Neural progenitor cell (in vitro differentiated cells): ENCODE results near the gene CERS6. TPM values are rescaled to one million over a fixed set of nuclear protein-coding genes. Genes with fewer than 3 reads are reported as not detected.

Experiments used
- DNase-seq: peaks from one replicate; pipeline ENCODE4 v3.0.0-alpha.2; 2016; ENCODE audit warnings: low spot score
- H2AFZ ChIP-seq: fragments of 200-600 bp; sonication (generic); replicated peaks from 2 replicates; pipeline ENCODE4 v1.6.1; 2016; ENCODE audit warnings: antibody characterized with exemption
- H3F3A ChIP-seq: fragments of 200-600 bp; sonication (generic); 2 replicates; pipeline ENCODE4 v1.6.1; 2016; ENCODE audit warnings: antibody characterized with exemption, low read depth
- H3K27ac ChIP-seq: fragments of 200-600 bp; sonication (generic); 2 replicates; pipeline ENCODE4 v1.5.1; 2016; ENCODE audit warnings: mild to moderate bottlenecking
- H3K27me3 ChIP-seq: fragments of 200-600 bp; sonication (generic); 2 replicates; pipeline ENCODE4 v1.6.1; 2016; ENCODE audit warnings: mild to moderate bottlenecking, moderate library complexity
- H3K36me3 ChIP-seq: fragments of 200-600 bp; sonication (generic); 2 replicates; pipeline ENCODE4 v1.5.1; 2016
- H3K4me1 ChIP-seq: fragments of 200-600 bp; sonication (generic); 2 replicates; pipeline ENCODE4 v1.6.1; 2016; ENCODE audit warnings: mixed run types
- H3K4me2 ChIP-seq: fragments of 200-600 bp; sonication (generic); 2 replicates; pipeline ENCODE4 v1.6.1; 2016
- H3K4me3 ChIP-seq: fragments of 200-600 bp; sonication (generic); 2 replicates; pipeline ENCODE4 v1.5.1; 2016
- H3K79me2 ChIP-seq: fragments of 200-600 bp; sonication (generic); 2 replicates; pipeline ENCODE4 v1.6.1; 2016; ENCODE audit warnings: low read depth
- H3K9ac ChIP-seq: fragments of 200-600 bp; sonication (generic); 2 replicates; pipeline ENCODE4 v1.6.1; 2016
- H3K9me3 ChIP-seq: fragments of 200-600 bp; sonication (generic); 2 replicates; pipeline ENCODE4 v1.5.1; 2016; ENCODE audit warnings: low read depth
- H4K20me1 ChIP-seq: fragments of 200-600 bp; sonication (generic); 2 replicates; pipeline ENCODE4 v1.6.1; 2016; ENCODE audit warnings: low read depth
- H3K27ac Mint-ChIP-seq: 3 replicates; pipeline ENCODE4 v1.8.0; 2021; ENCODE audit warnings: mixed read lengths
- H3K27me3 Mint-ChIP-seq: 2 replicates; pipeline ENCODE4 v1.8.0; 2022; ENCODE audit warnings: low read depth, mild to moderate bottlenecking, inconsistent platforms, moderate library complexity, mixed read lengths; ENCODE audit not compliant: insufficient read depth
- H3K36me3 Mint-ChIP-seq: 3 replicates; pipeline ENCODE4 v1.8.0; 2021; ENCODE audit warnings: mixed read lengths
- H3K4me1 Mint-ChIP-seq: 3 replicates; pipeline ENCODE4 v1.8.0; 2021; ENCODE audit warnings: mixed read lengths
- H3K4me3 Mint-ChIP-seq: 3 replicates; pipeline ENCODE4 v1.8.0; 2021; ENCODE audit warnings: mild to moderate bottlenecking, moderate library complexity, mixed read lengths
- H3K9me3 Mint-ChIP-seq: 3 replicates; pipeline ENCODE4 v1.8.0; 2020; ENCODE audit warnings: mixed read lengths
- CTCF ChIP-seq: fragments of 200-600 bp; sonication (generic); IDR thresholded peaks from 2 replicates; pipeline ENCODE4 v1.5.1; 2017; ENCODE audit warnings: antibody characterized with exemption, mild to moderate bottlenecking
- EZH2 ChIP-seq: fragments of 200-600 bp; sonication (generic); IDR thresholded peaks from 2 replicates; pipeline ENCODE4 v1.6.1; 2017; ENCODE audit warnings: antibody characterized with exemption, mild to moderate bottlenecking, moderate library complexity
- EZH2phosphoT487 ChIP-seq: fragments of 200-600 bp; sonication (generic); IDR thresholded peaks from 2 replicates; pipeline ENCODE4 v1.6.1; 2017; ENCODE audit warnings: antibody characterized with exemption
- total RNA-seq: library from RNA; depleted of rRNA; stranded (reverse); fragments of >200 nt; gene quantifications from 2 replicates; pipeline ENCODE4 v1.2.3, GENCODE V29; 2015; ENCODE audit warnings: low replicate concordance

Gene CERS6
- total RNA-seq, 1 donor from 2014 or later = 50.8 TPM

GRCh38 chr2:168462543-168463045 is 6.5 kb downstream of the CERS6 start:
- H3K9me3 Mint-ChIP-seq = no peaks in the 10 kb centered on the region
- Histone ChIP-seq H4K20me1 (peaks cover 93% of the 10 kb centered on the region), H3F3A (peaks cover 14% of the 10 kb centered on the region), H3K36me3 (no peaks in the 10 kb centered on the region), H3K4me3 (no peak overlapping the region), H3K4me2 (no peak overlapping the region), H2AFZ (no peak overlapping the region), H3K9me3 (no peaks in the 10 kb centered on the region), H3K79me2 (peaks cover 100% of the 10 kb centered on the region), H3K27ac (no peak overlapping the region), H3K4me1 (peaks cover 64% of the 10 kb centered on the region), H3K9ac (no peak overlapping the region), H3K27me3 (no peaks in the 10 kb centered on the region)
- TF ChIP-seq EZH2phosphoT487 = no peak
- no peak for TF ChIP-seq CTCF
- no peak for TF ChIP-seq EZH2
- no peaks in the 10 kb centered on the region for H3K27me3 Mint-ChIP-seq
- H3K4me1 Mint-ChIP-seq = peaks cover 44% of the 10 kb centered on the region
- no peak overlapping the region for H3K4me3 Mint-ChIP-seq
- DNase-seq = no peak
- no peak overlapping the region for H3K27ac Mint-ChIP-seq
- H3K36me3 Mint-ChIP-seq = peaks cover 2% of the 10 kb centered on the region

- Histone ChIP-seq H3K9me3 (no peaks in the 10 kb centered on the region), H3K4me3 (no peak overlapping the region), H3K36me3 (no peaks in the 10 kb centered on the region), H3F3A (peaks cover 32% of the 10 kb centered on the region), H3K4me1 (peaks cover 56% of the 10 kb centered on the region), H3K27me3 (no peaks in the 10 kb centered on the region), H3K27ac (no peak overlapping the region), H3K79me2 (peaks cover 93% of the 10 kb centered on the region), H3K4me2 (peak overlapping the region; percentile 58), H4K20me1 (peaks cover 91% of the 10 kb centered on the region), H3K9ac (no peak overlapping the region), H2AFZ (no peak overlapping the region)
- DNase-seq = no peak
- no peak overlapping the region for H3K4me3 Mint-ChIP-seq
- H3K27ac Mint-ChIP-seq = no peak overlapping the region
- H3K9me3 Mint-ChIP-seq = no peaks in the 10 kb centered on the region
- no peaks in the 10 kb centered on the region for H3K27me3 Mint-ChIP-seq
- peaks cover 2% of the 10 kb centered on the region for H3K36me3 Mint-ChIP-seq
- TF ChIP-seq CTCF (no peak), EZH2 (no peak), EZH2phosphoT487 (no peak)
- H3K4me1 Mint-ChIP-seq = peaks cover 41% of the 10 kb centered on the region
Measured at GRCh38 chr2:168465594-168465993, 9.5 kb downstream of the CERS6 start.

- H3K27me3 ChIP-seq = no peaks in the 10 kb centered on the region
- Mint-ChIP-seq H3K4me3 (no peak overlapping the region), H3K36me3 (peaks cover 2% of the 10 kb centered on the region), H3K9me3 (no peaks in the 10 kb centered on the region), H3K27ac (no peak overlapping the region), H3K4me1 (peaks cover 47% of the 10 kb centered on the region), H3K27me3 (no peaks in the 10 kb centered on the region)
- H2AFZ ChIP-seq = no peak overlapping the region
- H3K79me2 ChIP-seq = peaks cover 88% of the 10 kb centered on the region
- no peak overlapping the region for H3K9ac ChIP-seq
- H3F3A ChIP-seq = peaks cover 38% of the 10 kb centered on the region
- H3K4me1 ChIP-seq = peaks cover 59% of the 10 kb centered on the region
- H3K9me3 ChIP-seq = no peaks in the 10 kb centered on the region
- H3K27ac ChIP-seq = no peak overlapping the region
- no peak for TF ChIP-seq EZH2phosphoT487
- TF ChIP-seq EZH2 = no peak
- TF ChIP-seq CTCF = no peak
- no peak overlapping the region for H3K4me3 ChIP-seq
- peaks cover 91% of the 10 kb centered on the region for H4K20me1 ChIP-seq
- H3K36me3 ChIP-seq = no peaks in the 10 kb centered on the region
- DNase-seq = no peak
- peak overlapping the region; percentile 58 for H3K4me2 ChIP-seq
Measured at GRCh38 chr2:168466190-168466737, 10.2 kb downstream of the CERS6 start.
